Mesenchymal stem cell (in vitro differentiated cells and primary cell): ENCODE data around the gene ZFPL1.

ENCODE experiments used
- DNase-seq: peaks from one replicate; pipeline ENCODE4 v3.0.0-alpha.2; 2013
- H2AFZ ChIP-seq: one replicate; pipeline ENCODE4 v1.6.1; 2013; ENCODE audit warnings: low read depth, mild to moderate bottlenecking, control low read depth, inconsistent platforms, low read length, moderate library complexity
- H2AK5ac ChIP-seq: 2 replicates; pipeline ENCODE4 v1.6.1; 2013; ENCODE audit warnings: low read length, moderate library complexity, mild to moderate bottlenecking, inconsistent platforms; ENCODE audit not compliant: severe bottlenecking
- H2BK120ac ChIP-seq: one replicate; pipeline ENCODE4 v1.6.1; 2013; ENCODE audit warnings: low read depth, mild to moderate bottlenecking, inconsistent platforms, low read length, moderate library complexity
- H2BK12ac ChIP-seq, 2 experiments: one replicate each; pipeline ENCODE4 v1.6.1; 2013; ENCODE audit warnings: inconsistent platforms in 2 of 2, low read length in 2 of 2, mild to moderate bottlenecking in 2 of 2, moderate library complexity in 2 of 2, control low read depth in 1 of 2
- H2BK15ac ChIP-seq: one replicate; pipeline ENCODE4 v1.6.1; 2013; ENCODE audit warnings: mild to moderate bottlenecking, low read depth, inconsistent platforms; ENCODE audit not compliant: poor library complexity, severe bottlenecking
- H2BK5ac ChIP-seq: 2 replicates; pipeline ENCODE4 v1.6.1; 2013; ENCODE audit warnings: low read depth, mild to moderate bottlenecking, low read length, control low read depth, inconsistent platforms; ENCODE audit not compliant: poor library complexity, severe bottlenecking
- H3K14ac ChIP-seq, 2 experiments: one replicate each; pipeline ENCODE4 v1.6.1; 2013; ENCODE audit warnings: inconsistent platforms in 2 of 2, low read length in 2 of 2, control low read depth in 1 of 2, mild to moderate bottlenecking in 1 of 2, moderate library complexity in 1 of 2
- H3K18ac ChIP-seq, 2 experiments: one replicate each; pipeline ENCODE4 v1.6.1; 2013; ENCODE audit warnings: inconsistent platforms in 2 of 2, low read length in 2 of 2, control low read depth in 1 of 2, low read depth in 1 of 2, mild to moderate bottlenecking in 1 of 2
- H3K23ac ChIP-seq, 2 experiments: one replicate each; pipeline ENCODE4 v1.6.1; 2013; ENCODE audit warnings: inconsistent platforms in 2 of 2, low read length in 2 of 2, mild to moderate bottlenecking in 2 of 2, moderate library complexity in 2 of 2, control low read depth in 1 of 2
- H3K27ac ChIP-seq: 2 replicates; pipeline ENCODE4 v1.5.1; 2013; ENCODE audit warnings: mild to moderate bottlenecking, moderate library complexity, low read length, control low read depth, inconsistent platforms; ENCODE audit not compliant: poor library complexity, severe bottlenecking
- H3K27me3 ChIP-seq, 2 experiments: 2 replicates each; pipeline versions ENCODE4 v1.6.1 to v1.7.0; 2013; ENCODE audit warnings: low read length in 2 of 2, mild to moderate bottlenecking in 2 of 2, moderate library complexity in 2 of 2, control low read depth in 1 of 2, inconsistent platforms in 1 of 2; ENCODE audit not compliant: control insufficient read depth in 1 of 2, insufficient read depth in 1 of 2
- H3K36me3 ChIP-seq, 2 experiments: 2 replicates each; pipeline versions ENCODE4 v1.6.1 to v1.7.0; 2013; ENCODE audit warnings: low read length in 2 of 2, control low read depth in 1 of 2, inconsistent platforms in 1 of 2, low read depth in 1 of 2, mild to moderate bottlenecking in 1 of 2; ENCODE audit not compliant: insufficient read depth in 2 of 2, control insufficient read depth in 1 of 2
- H3K4ac ChIP-seq, 2 experiments: one replicate each; pipeline ENCODE4 v1.6.1; 2013; ENCODE audit warnings: inconsistent platforms in 2 of 2, low read length in 2 of 2, mild to moderate bottlenecking in 2 of 2, moderate library complexity in 2 of 2, control low read depth in 1 of 2, low read depth in 1 of 2
- H3K4me1 ChIP-seq: 2 replicates; pipeline ENCODE4 v1.6.1; 2013; ENCODE audit warnings: low read depth, low read length, control low read depth; ENCODE audit not compliant: control insufficient read depth, insufficient read depth
- H3K4me2 ChIP-seq: 2 replicates; pipeline ENCODE4 v1.6.1; 2013; ENCODE audit warnings: low read length, mild to moderate bottlenecking, inconsistent platforms; ENCODE audit not compliant: poor library complexity, severe bottlenecking
- H3K4me3 ChIP-seq, 2 experiments: 2 replicates each; pipeline versions ENCODE4 v1.5.1 to v1.7.0; 2013; ENCODE audit warnings: low read length in 2 of 2, mild to moderate bottlenecking in 2 of 2, control low read depth in 1 of 2, low read depth in 1 of 2; ENCODE audit not compliant: insufficient read depth in 1 of 2
- H3K79me1 ChIP-seq: replicated peaks from 2 replicates; pipeline ENCODE4 v1.6.1; 2013; ENCODE audit warnings: mild to moderate bottlenecking, control low read depth, low read length, inconsistent platforms; ENCODE audit not compliant: poor library complexity, severe bottlenecking
- H3K9ac ChIP-seq: 2 replicates; pipeline ENCODE4 v1.7.0; 2013; ENCODE audit warnings: mild to moderate bottlenecking, low read length, moderate library complexity
- H3K9me3 ChIP-seq: 2 replicates; pipeline ENCODE4 v1.7.0; 2013; ENCODE audit warnings: mild to moderate bottlenecking, low read length; ENCODE audit not compliant: control insufficient read depth
- H4K8ac ChIP-seq: one replicate; pipeline ENCODE4 v1.6.1; 2013; ENCODE audit warnings: inconsistent platforms, mild to moderate bottlenecking, low read length, moderate library complexity
- H4K91ac ChIP-seq: one replicate; pipeline ENCODE4 v1.6.1; 2013; ENCODE audit warnings: mild to moderate bottlenecking, low read length, inconsistent platforms
- WGBS: methylation state at CpG from one replicate; pipeline ENCODE4 v1.1.7; 2013; ENCODE audit warnings: mixed read lengths; 5-methylcytosine and 5-hydroxymethylcytosine counted together

The ZFPL1 gene

GRCh38 chr11:65053827-65054508, 30.1 kb upstream of the ZFPL1 start:
- H3K9ac ChIP-seq: no peak overlapping the region
- 62% methylated on average over 8 of the region's 8 CpGs for WGBS

GRCh38 chr11:65055538-65055937, 28.5 kb upstream of the ZFPL1 start:
- H3K9me3 ChIP-seq: no peaks in the 10 kb centered on the region
- H2BK15ac ChIP-seq: no peak overlapping the region
- no peak overlapping the region for H3K4ac ChIP-seq
- H3K27me3 ChIP-seq: peaks cover 22 to 37% of the 10 kb centered on the region in 2 experiments
- no peak overlapping the region for H2AFZ ChIP-seq
- no peak overlapping the region for H4K8ac ChIP-seq
- H3K4me3 ChIP-seq: no peak overlapping the region
- H3K14ac ChIP-seq: no peak overlapping the region
- no peak overlapping the region for H2BK120ac ChIP-seq
- H3K23ac ChIP-seq: no peak overlapping the region
- no peak overlapping the region for H3K27ac ChIP-seq
- WGBS: 100% methylated on average over 1 of the region's 1 CpG
- H3K36me3 ChIP-seq: no peaks in the 10 kb centered on the region
- H4K91ac ChIP-seq: no peak overlapping the region
- H3K9ac ChIP-seq: no peak overlapping the region
- H2BK5ac ChIP-seq: no peak overlapping the region
- peaks cover 5% of the 10 kb centered on the region for H3K4me1 ChIP-seq
- no peak overlapping the region for H2AK5ac ChIP-seq
- no peak overlapping the region for H2BK12ac ChIP-seq
- H3K18ac ChIP-seq: no peak overlapping the region
- H3K4me2 ChIP-seq: no peak overlapping the region
- no peaks in the 10 kb centered on the region for H3K79me1 ChIP-seq
- DNase-seq: no peak

More at GRCh38 chr11:65053827-65054508, 30.1 kb upstream of the ZFPL1 start:
- Histone ChIP-seq H2AK5ac (no peak overlapping the region), H3K18ac (no peak overlapping the region), H2BK120ac (no peak overlapping the region), H3K79me1 (no peaks in the 10 kb centered on the region), H3K36me3 (no peaks in the 10 kb centered on the region), H4K91ac (no peak overlapping the region), H3K4me2 (no peak overlapping the region), H3K4me1 (peaks cover 5% of the 10 kb centered on the region), H3K4ac (no peak overlapping the region), H2AFZ (no peak overlapping the region), H3K27ac (no peak overlapping the region), H3K4me3 (no peak overlapping the region), H2BK5ac (no peak overlapping the region), H3K9me3 (no peaks in the 10 kb centered on the region), H4K8ac (no peak overlapping the region), H3K14ac (no peak overlapping the region), H3K27me3 (peaks cover 22 to 28% of the 10 kb centered on the region in 2 experiments), H3K23ac (no peak overlapping the region), H2BK15ac (no peak overlapping the region), H2BK12ac (no peak overlapping the region)
- DNase-seq: no peak

GRCh38 chr11:65056999-65057398, 27.0 kb upstream of the ZFPL1 start:
- H3K27me3 ChIP-seq: peaks cover 22 to 37% of the 10 kb centered on the region in 2 experiments
- H3K4ac ChIP-seq: no peak overlapping the region
- no peak overlapping the region for H2AK5ac ChIP-seq
- H3K4me2 ChIP-seq: no peak overlapping the region
- no peak overlapping the region for H2BK120ac ChIP-seq
- H2AFZ ChIP-seq: no peak overlapping the region
- peaks cover 1% of the 10 kb centered on the region for H3K4me1 ChIP-seq
- no peak overlapping the region for H2BK5ac ChIP-seq
- no peak overlapping the region for H4K91ac ChIP-seq
- no peaks in the 10 kb centered on the region for H3K36me3 ChIP-seq
- H3K9ac ChIP-seq: no peak overlapping the region
- no peak overlapping the region for H3K4me3 ChIP-seq
- no peak overlapping the region for H2BK12ac ChIP-seq
- peak overlapping the region; percentile 3 for H2BK15ac ChIP-seq
- WGBS: 89% methylated on average over 6 of the region's 6 CpGs
- no peak overlapping the region for H3K18ac ChIP-seq
- H3K79me1 ChIP-seq: no peaks in the 10 kb centered on the region
- H4K8ac ChIP-seq: no peak overlapping the region
- no peak overlapping the region for H3K23ac ChIP-seq
- H3K27ac ChIP-seq: no peak overlapping the region
- no peaks in the 10 kb centered on the region for H3K9me3 ChIP-seq
- no peak for DNase-seq
- no peak overlapping the region for H3K14ac ChIP-seq

GRCh38 chr11:65057526-65057925, 26.5 kb upstream of the ZFPL1 start:
- Histone ChIP-seq H3K4me2 (no peak overlapping the region), H2BK15ac (no peak overlapping the region), H2BK12ac (no peak overlapping the region), H3K23ac (no peak overlapping the region), H2BK5ac (no peak overlapping the region), H2BK120ac (no peak overlapping the region), H3K4me1 (peaks cover 1% of the 10 kb centered on the region), H4K8ac (no peak overlapping the region), H3K9me3 (no peaks in the 10 kb centered on the region), H3K36me3 (no peaks in the 10 kb centered on the region), H3K27me3 (peaks cover 22 to 41% of the 10 kb centered on the region in 2 experiments), H3K9ac (no peak overlapping the region), H3K4ac (no peak overlapping the region), H3K27ac (no peak overlapping the region), H3K14ac (no peak overlapping the region), H3K4me3 (no peak overlapping the region), H3K18ac (no peak overlapping the region), H3K79me1 (no peaks in the 10 kb centered on the region), H2AK5ac (no peak overlapping the region), H2AFZ (no peak overlapping the region), H4K91ac (no peak overlapping the region)
- WGBS: 92% methylated on average over 6 of the region's 7 CpGs
- DNase-seq: no peak
